Ishikawa (cell line): ENCODE data around the gene CEP164.

Experiments used
- CEBPB ChIP-seq: IDR thresholded peaks from 2 replicates; pipeline ENCODE4 v1.6.1; 2012
- CREB1 ChIP-seq: IDR thresholded peaks from 2 replicates; pipeline ENCODE4 v1.6.1; 2012; ENCODE audit warnings: low read depth
- EGR1 ChIP-seq: IDR thresholded peaks from 2 replicates; pipeline ENCODE4 v1.6.1; 2012
- EP300 ChIP-seq: IDR thresholded peaks from 2 replicates; pipeline ENCODE4 v1.6.1; 2012; ENCODE audit warnings: borderline replicate concordance
- FOXM1 ChIP-seq: IDR thresholded peaks from 2 replicates; pipeline ENCODE4 v1.6.1; 2012; ENCODE audit warnings: low read depth, borderline replicate concordance
- MAX ChIP-seq: IDR thresholded peaks from 2 replicates; pipeline ENCODE4 v1.6.1; 2012
- NFIC ChIP-seq: IDR thresholded peaks from 2 replicates; pipeline ENCODE4 v1.6.1; 2012
- RAD21 ChIP-seq: IDR thresholded peaks from 2 replicates; pipeline ENCODE4 v1.6.1; 2012; ENCODE audit warnings: low read depth
- TAF1 ChIP-seq: IDR thresholded peaks from 2 replicates; pipeline ENCODE4 v1.6.1; 2012; ENCODE audit warnings: low read depth, mild to moderate bottlenecking
- TCF12 ChIP-seq: IDR thresholded peaks from 2 replicates; pipeline ENCODE4 v1.6.1; 2012; ENCODE audit warnings: low read depth
- TEAD4 ChIP-seq: IDR thresholded peaks from 2 replicates; pipeline ENCODE4 v1.6.1; 2012
- YY1 ChIP-seq: IDR thresholded peaks from 2 replicates; pipeline ENCODE4 v1.6.1; 2012; ENCODE audit warnings: low read depth
- ZBTB7A ChIP-seq: IDR thresholded peaks from 2 replicates; pipeline ENCODE4 v1.6.1; 2012; ENCODE audit warnings: low read depth
- TF ChIP-seq, protein P1 (sequence below): IDR thresholded peaks from 2 replicates; pipeline ENCODE4 v1.6.1; 2012; ENCODE audit warnings: low read depth, mild to moderate bottlenecking
- TF ChIP-seq, protein P2 (sequence below): IDR thresholded peaks from 2 replicates; pipeline ENCODE4 v1.6.1; 2012

CEP164 gene

GRCh38 chr11:117418737-117419481 lies 91.3 kb downstream of the CEP164 start:
- TF ChIP-seq ZBTB7A: no peak
- no peak for TF ChIP-seq YY1
- no peak for TF ChIP-seq TEAD4
- no peak for TF ChIP-seq EGR1
- TF ChIP-seq NFIC: no peak
- TF ChIP-seq CREB1: no peak
- TF ChIP-seq EP300: no peak
- TF ChIP-seq, protein P1, sequence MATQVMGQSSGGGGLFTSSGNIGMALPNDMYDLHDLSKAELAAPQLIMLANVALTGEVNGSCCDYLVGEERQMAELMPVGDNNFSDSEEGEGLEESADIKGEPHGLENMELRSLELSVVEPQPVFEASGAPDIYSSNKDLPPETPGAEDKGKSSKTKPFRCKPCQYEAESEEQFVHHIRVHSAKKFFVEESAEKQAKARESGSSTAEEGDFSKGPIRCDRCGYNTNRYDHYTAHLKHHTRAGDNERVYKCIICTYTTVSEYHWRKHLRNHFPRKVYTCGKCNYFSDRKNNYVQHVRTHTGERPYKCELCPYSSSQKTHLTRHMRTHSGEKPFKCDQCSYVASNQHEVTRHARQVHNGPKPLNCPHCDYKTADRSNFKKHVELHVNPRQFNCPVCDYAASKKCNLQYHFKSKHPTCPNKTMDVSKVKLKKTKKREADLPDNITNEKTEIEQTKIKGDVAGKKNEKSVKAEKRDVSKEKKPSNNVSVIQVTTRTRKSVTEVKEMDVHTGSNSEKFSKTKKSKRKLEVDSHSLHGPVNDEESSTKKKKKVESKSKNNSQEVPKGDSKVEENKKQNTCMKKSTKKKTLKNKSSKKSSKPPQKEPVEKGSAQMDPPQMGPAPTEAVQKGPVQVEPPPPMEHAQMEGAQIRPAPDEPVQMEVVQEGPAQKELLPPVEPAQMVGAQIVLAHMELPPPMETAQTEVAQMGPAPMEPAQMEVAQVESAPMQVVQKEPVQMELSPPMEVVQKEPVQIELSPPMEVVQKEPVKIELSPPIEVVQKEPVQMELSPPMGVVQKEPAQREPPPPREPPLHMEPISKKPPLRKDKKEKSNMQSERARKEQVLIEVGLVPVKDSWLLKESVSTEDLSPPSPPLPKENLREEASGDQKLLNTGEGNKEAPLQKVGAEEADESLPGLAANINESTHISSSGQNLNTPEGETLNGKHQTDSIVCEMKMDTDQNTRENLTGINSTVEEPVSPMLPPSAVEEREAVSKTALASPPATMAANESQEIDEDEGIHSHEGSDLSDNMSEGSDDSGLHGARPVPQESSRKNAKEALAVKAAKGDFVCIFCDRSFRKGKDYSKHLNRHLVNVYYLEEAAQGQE: no peak
- no peak for TF ChIP-seq RAD21
- TF ChIP-seq MAX: no peak
- no peak for TF ChIP-seq CEBPB
- no peak for TF ChIP-seq TCF12
- no peak for TF ChIP-seq TAF1
- no peak for TF ChIP-seq FOXM1
- TF ChIP-seq, protein P2, sequence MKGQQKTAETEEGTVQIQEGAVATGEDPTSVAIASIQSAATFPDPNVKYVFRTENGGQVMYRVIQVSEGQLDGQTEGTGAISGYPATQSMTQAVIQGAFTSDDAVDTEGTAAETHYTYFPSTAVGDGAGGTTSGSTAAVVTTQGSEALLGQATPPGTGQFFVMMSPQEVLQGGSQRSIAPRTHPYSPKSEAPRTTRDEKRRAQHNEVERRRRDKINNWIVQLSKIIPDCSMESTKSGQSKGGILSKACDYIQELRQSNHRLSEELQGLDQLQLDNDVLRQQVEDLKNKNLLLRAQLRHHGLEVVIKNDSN: no peak

DNA sequence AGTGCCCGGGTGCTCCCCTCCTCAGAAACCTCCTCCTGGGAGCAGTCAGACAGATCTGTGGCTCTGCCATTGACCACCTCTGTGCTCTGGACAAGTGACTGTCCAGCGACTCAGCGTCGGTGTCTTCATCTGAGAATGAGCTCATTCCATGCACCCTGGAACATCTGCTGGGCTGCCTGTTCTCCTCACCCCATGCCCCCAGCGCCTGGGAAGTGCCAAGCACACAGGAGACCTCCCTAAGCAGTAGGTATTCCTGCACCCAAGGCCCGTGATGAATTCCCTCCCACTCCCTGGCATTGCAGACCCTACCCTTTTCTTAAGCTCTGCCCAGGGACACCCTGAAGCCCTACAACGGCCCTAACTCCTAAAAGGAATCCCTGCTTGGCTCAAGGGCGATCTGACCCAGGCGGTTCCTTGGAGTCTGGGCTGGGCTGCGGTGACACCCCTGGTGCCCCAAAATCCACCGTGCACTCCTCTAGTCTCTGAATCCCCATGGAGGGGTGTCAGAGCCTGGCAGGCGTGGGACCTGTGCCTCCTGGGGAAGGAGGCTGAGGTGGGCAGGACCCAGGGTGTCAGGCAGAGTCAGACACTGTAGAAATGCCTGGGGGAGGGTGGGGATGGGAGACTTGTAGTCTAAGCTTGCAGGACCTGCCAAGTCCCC lies 92.0 kb downstream of the CEP164 start:
- no peak for TF ChIP-seq NFIC
- no peak for TF ChIP-seq CEBPB
- TF ChIP-seq EGR1: no peak
- TF ChIP-seq ZBTB7A: no peak
- no peak for TF ChIP-seq YY1
- no peak for TF ChIP-seq CREB1
- TF ChIP-seq TEAD4: no peak
- no peak for TF ChIP-seq FOXM1
- TF ChIP-seq RAD21: no peak
- TF ChIP-seq TCF12: no peak
- TF ChIP-seq EP300: no peak
- no peak for TF ChIP-seq TAF1
- TF ChIP-seq, protein P2: no peak
- TF ChIP-seq, protein P1: no peak
- TF ChIP-seq MAX: no peak

DNA sequence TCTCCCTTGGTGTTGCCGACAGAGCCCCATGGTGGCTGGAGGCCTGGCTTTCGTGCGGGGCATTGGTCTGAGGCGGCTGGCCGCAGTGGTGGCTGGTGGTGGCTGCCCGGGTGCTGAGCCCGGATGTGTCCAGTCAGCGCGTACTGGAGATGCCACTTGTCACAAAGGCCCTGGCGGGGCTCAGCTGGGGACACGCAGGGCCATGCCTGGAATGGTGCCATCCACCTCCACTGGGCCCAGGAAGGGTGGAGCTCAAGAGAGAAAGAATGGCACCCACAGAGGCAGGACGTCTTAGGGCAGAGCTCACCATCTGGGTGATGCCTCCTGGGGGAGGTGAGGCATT lies 92.5 kb downstream of the CEP164 start:
- TF ChIP-seq YY1 (no peak), EP300 (no peak)
- TF ChIP-seq, protein P1: no peak

GRCh38 chr11:117420598-117420997 lies 92.9 kb downstream of the CEP164 start:
- TF ChIP-seq MAX: no peak
- TF ChIP-seq YY1: no peak
- TF ChIP-seq EP300: no peak
- no peak for TF ChIP-seq TAF1
- TF ChIP-seq FOXM1: no peak
- TF ChIP-seq NFIC: no peak
- TF ChIP-seq CEBPB: no peak
- TF ChIP-seq, protein P2: no peak
- no peak for TF ChIP-seq TEAD4
